HEK293 (cell line): ENCODE data around the gene FGF7.

Experiments
- CTCF ChIP-seq: fragments of 450-650 bp; formaldehyde crosslinking; IDR thresholded peaks from 2 replicates; pipeline ENCODE4 v1.5.1; 2016; ENCODE audit warnings: missing biosample characterization, missing genetic modification characterization
- SCRT1 ChIP-seq: fragments of 450-650 bp; formaldehyde crosslinking; IDR thresholded peaks from 2 replicates; pipeline ENCODE4 v1.5.1; 2016; ENCODE audit warnings: missing biosample characterization, missing genetic modification characterization, borderline replicate concordance
- SP2 ChIP-seq: fragments of 450-650 bp; formaldehyde crosslinking; IDR thresholded peaks from 2 replicates; pipeline ENCODE4 v1.5.1; 2016; ENCODE audit warnings: missing biosample characterization, missing genetic modification characterization
- SP7 ChIP-seq: fragments of 450-650 bp; formaldehyde crosslinking; IDR thresholded peaks from 2 replicates; pipeline ENCODE4 v1.5.1; 2016; ENCODE audit warnings: missing biosample characterization, missing genetic modification characterization
- YY1 ChIP-seq: fragments of 450-650 bp; formaldehyde crosslinking; IDR thresholded peaks from 2 replicates; pipeline ENCODE4 v1.5.1; 2018; ENCODE audit warnings: missing biosample characterization, missing genetic modification characterization
- ZBTB21 ChIP-seq: fragments of 450-650 bp; formaldehyde crosslinking; IDR thresholded peaks from 2 replicates; pipeline ENCODE4 v1.5.1; 2017; ENCODE audit warnings: missing biosample characterization, missing genetic modification characterization
- ZFP37 ChIP-seq: fragments of 450-650 bp; formaldehyde crosslinking; IDR thresholded peaks from 2 replicates; pipeline ENCODE4 v1.5.1; 2016; ENCODE audit warnings: missing biosample characterization, missing genetic modification characterization
- ZFP41 ChIP-seq: fragments of 450-650 bp; formaldehyde crosslinking; IDR thresholded peaks from 2 replicates; pipeline ENCODE4 v1.5.1; 2016; ENCODE audit warnings: missing biosample characterization, missing genetic modification characterization, borderline replicate concordance
- ZNF501 ChIP-seq: fragments of 450-650 bp; formaldehyde crosslinking; IDR thresholded peaks from 2 replicates; pipeline ENCODE4 v1.5.1; 2016; ENCODE audit warnings: missing biosample characterization, missing genetic modification characterization
- ZNF558 ChIP-seq: fragments of 450-650 bp; formaldehyde crosslinking; IDR thresholded peaks from 2 replicates; pipeline ENCODE4 v1.5.1; 2016; ENCODE audit warnings: missing biosample characterization, missing genetic modification characterization
- ZNF654 ChIP-seq: fragments of 450-650 bp; formaldehyde crosslinking; IDR thresholded peaks from 2 replicates; pipeline ENCODE4 v1.5.1; 2016; ENCODE audit warnings: low read depth, missing biosample characterization, missing genetic modification characterization
- TF ChIP-seq, protein P1 (sequence below): fragments of 450-650 bp; formaldehyde crosslinking; IDR thresholded peaks from 2 replicates; pipeline ENCODE4 v1.5.1; 2016; ENCODE audit warnings: missing biosample characterization, missing genetic modification characterization

DNA sequence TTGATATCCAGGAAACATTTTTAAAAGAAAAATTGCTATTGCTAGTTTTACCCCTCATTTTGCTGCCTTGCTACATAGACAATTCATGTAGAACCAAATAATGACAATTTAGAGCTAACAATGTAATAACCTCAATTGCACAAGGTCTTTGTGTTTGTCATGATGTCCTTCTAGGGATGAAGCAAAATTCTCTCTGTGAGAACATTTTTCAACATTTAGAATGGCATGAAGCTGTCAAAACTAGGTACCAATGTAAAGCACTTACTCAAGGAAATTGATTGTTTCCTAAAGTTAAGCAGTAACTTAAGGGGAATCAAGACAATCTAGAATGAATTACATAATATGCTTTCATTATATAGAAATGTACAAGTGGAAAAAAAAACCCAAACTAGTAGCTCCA, 7.9 kb upstream of the FGF7 start:
- TF ChIP-seq, protein P1, sequence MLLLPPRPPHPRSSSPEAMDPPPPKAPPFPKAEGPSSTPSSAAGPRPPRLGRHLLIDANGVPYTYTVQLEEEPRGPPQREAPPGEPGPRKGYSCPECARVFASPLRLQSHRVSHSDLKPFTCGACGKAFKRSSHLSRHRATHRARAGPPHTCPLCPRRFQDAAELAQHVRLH (tag by site-specific recombination): no peak
- no peak for TF ChIP-seq SP2
- no peak for TF ChIP-seq SP7 (tag by site-specific recombination)
- no peak for TF ChIP-seq ZFP41
- TF ChIP-seq YY1 (tag by site-specific recombination): no peak
- TF ChIP-seq ZNF501: no peak
- TF ChIP-seq CTCF (tag by site-specific recombination): no peak
- no peak for TF ChIP-seq SCRT1 (tag by site-specific recombination)
- TF ChIP-seq ZNF654: no peak
- TF ChIP-seq ZNF558 (tag by site-specific recombination): no peak
- no peak for TF ChIP-seq ZBTB21
- no peak for TF ChIP-seq ZFP37 (tag by site-specific recombination)
